BE2C (cell line): ENCODE results near the gene CDK17.
"Not testable (repeated sequence)": the region's sequence is repeated elsewhere in the genome, so short reads cannot be mapped to it uniquely, and the experiment has no call there.

Source experiments
- DNase-seq: peaks from one replicate; pipeline ENCODE4 v3.0.0-alpha.2; 2020
- H3K27me3 ChIP-seq: fragments of 250-450 bp; sonication (Bioruptor Pico); 2 replicates; pipeline ENCODE4 v1.5.1; 2020; ENCODE audit warnings: mild to moderate bottlenecking
- H3K36me3 ChIP-seq: fragments of 250-450 bp; sonication (Bioruptor Pico); 2 replicates; pipeline ENCODE4 v1.5.1; 2020; ENCODE audit warnings: mild to moderate bottlenecking
- H3K4me1 ChIP-seq: fragments of 250-450 bp; sonication (Bioruptor Pico); 2 replicates; pipeline ENCODE4 v1.5.1; 2020
- H3K4me3 ChIP-seq: 2 replicates; pipeline ENCODE4 v1.5.1; 2011; ENCODE audit warnings: low read depth, low read length
- H3K9me3 ChIP-seq: fragments of 250-450 bp; sonication (Bioruptor Pico); 2 replicates; pipeline ENCODE4 v1.5.1; 2020
- CTCF ChIP-seq: IDR thresholded peaks from 2 replicates; pipeline ENCODE4 v1.5.1; 2012; ENCODE audit warnings: mild to moderate bottlenecking, low read depth, low read length

The CDK17 gene

GRCh38 chr12:96397756-96398423, 2.3 kb downstream of the CDK17 start:
- no peak for DNase-seq
- Histone ChIP-seq H3K9me3 (no peaks in the 10 kb centered on the region), H3K4me3 (peak overlapping the region; percentile 83), H3K4me1 (peaks cover 4% of the 10 kb centered on the region; the same call in 1 of the 2 replicates), H3K27me3 (no peaks in the 10 kb centered on the region), H3K36me3 (peaks cover 4% of the 10 kb centered on the region; the same call in 1 of the 2 replicates)
- TF ChIP-seq CTCF, result no peak

DNA sequence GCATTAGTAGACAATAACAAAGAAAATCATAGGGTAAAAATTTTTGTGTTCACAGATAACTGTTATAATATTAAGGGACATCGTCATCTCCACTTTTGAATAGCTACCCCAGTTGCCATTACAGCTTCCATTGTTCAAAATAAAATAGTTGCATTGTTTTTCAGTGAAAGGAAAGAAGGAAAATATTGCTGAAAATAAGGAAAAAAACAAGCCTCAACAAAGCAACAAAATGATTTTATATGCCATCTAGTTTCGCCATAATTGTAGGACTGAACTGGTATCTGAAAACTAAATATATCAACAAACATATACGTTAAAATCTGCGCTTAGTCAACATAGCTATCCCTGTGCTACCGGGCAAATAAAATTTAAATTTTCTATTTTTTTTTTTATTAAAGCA, 3.3 kb downstream of the CDK17 start:
- Histone ChIP-seq H3K27me3 (no peaks in the 10 kb centered on the region), H3K9me3 (no peaks in the 10 kb centered on the region), H3K4me1 (peaks cover 7% of the 10 kb centered on the region; the same call in 1 of the 2 replicates), H3K4me3 (no peak overlapping the region), H3K36me3 (peaks cover 4% of the 10 kb centered on the region; the same call in 1 of the 2 replicates)
- TF ChIP-seq CTCF, result no peak
- no peak for DNase-seq

DNA sequence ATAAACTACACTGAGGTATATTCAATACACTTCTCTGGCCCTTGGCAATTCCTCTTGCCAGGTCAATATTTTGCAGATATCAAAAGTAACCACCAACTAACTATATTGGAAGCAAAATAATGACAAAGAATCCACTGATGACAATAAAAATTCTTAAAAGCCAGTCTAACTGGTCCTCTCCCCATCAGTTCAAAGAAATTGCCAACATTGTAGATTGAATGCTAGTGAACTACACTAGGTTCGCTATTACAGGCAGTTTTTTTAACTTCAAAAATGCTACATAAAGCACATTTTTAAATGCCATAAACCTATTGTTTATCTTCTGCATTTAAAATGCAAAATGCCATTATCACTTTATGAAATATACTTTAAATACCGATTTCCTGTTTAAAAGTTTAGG, 4.0 kb downstream of the CDK17 start:
- Histone ChIP-seq H3K9me3 (no peaks in the 10 kb centered on the region), H3K36me3 (peaks cover 4% of the 10 kb centered on the region; the same call in 1 of the 2 replicates), H3K4me3 (no peak overlapping the region), H3K4me1 (peaks cover 7% of the 10 kb centered on the region; the same call in 1 of the 2 replicates), H3K27me3 (no peaks in the 10 kb centered on the region)
- no peak for DNase-seq
- TF ChIP-seq CTCF, result no peak

DNA sequence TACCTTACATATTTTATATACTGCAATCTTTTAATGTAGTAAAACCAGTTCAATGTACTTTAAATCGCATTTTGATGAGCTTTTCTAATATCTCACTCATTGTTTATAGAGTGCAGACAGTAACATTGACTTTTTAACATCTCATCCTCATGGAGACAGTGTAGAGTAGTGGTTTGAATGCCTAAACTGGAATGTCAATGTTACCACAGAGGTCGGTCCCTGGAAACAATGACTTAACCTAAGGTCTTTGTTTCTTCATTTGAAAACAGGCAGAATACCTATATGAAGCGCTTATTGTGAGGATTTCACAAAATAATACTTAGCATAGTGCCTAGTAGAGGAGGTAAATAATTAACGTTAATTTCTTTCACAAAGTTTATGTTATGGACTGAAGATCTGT, 5.0 kb downstream of the CDK17 start:
- peaks cover 4% of the 10 kb centered on the region; the same call in 1 of the 2 replicates for H3K36me3 ChIP-seq
- no peaks in the 10 kb centered on the region for H3K27me3 ChIP-seq
- DNase-seq, result no peak
- H3K4me1 ChIP-seq, result peaks cover 7% of the 10 kb centered on the region; the same call in 1 of the 2 replicates
- no peaks in the 10 kb centered on the region for H3K9me3 ChIP-seq
- TF ChIP-seq CTCF, result no peak
- H3K4me3 ChIP-seq, result no peak overlapping the region

DNA sequence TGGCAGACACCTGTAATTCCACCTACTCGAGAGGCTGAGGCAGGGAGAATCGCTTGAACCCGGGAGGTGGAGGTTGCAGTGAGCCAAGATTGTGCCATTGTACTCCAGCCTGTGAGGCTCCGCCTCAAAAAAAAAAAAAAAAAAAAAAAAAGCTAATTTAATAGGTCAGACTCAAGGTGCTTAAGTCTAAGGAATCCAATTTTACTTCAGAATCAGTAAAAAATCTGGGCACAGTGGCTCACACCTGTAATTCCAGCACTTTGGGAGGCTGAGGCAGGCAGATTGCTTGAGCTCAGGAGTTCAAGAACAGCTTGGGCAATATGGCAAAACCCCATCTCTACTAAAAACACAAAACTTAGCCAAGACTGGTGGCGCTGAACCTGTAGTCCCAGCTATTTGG, 7.0 kb downstream of the CDK17 start:
- not testable (repeated sequence) for H3K9me3 ChIP-seq, DNase-seq, H3K4me3 ChIP-seq, H3K4me1 ChIP-seq, H3K36me3 ChIP-seq, H3K27me3 ChIP-seq

- Histone ChIP-seq H3K9me3 (no peaks in the 10 kb centered on the region), H3K36me3 (no peaks in the 10 kb centered on the region), H3K4me3 (no peak overlapping the region), H3K4me1 (0 out of 2 replicates have a peak, but pooled peaks cover 3% of the 10 kb centered on the region), H3K27me3 (no peaks in the 10 kb centered on the region)
- DNase-seq, result no peak
- TF ChIP-seq CTCF, result no peak
These were observed 7.8 kb downstream of the CDK17 start for GRCh38 chr12:96392397-96392796.
